GM21528 (cell line): ENCODE measurements around the gene RBMS1.
"Not testable (repeated sequence)": the region's sequence is repeated elsewhere in the genome, so short reads cannot be mapped to it uniquely, and the experiment has no call there.

Source experiments
- ATAC-seq: cut with Tn5 transposase; IDR thresholded peaks from one replicate; pipeline ENCODE4 v1.9.1; 2021; ENCODE audit warnings: mild to moderate bottlenecking, moderate library complexity; ENCODE audit not compliant: unreplicated experiment, low FRiP score

The RBMS1 gene

DNA sequence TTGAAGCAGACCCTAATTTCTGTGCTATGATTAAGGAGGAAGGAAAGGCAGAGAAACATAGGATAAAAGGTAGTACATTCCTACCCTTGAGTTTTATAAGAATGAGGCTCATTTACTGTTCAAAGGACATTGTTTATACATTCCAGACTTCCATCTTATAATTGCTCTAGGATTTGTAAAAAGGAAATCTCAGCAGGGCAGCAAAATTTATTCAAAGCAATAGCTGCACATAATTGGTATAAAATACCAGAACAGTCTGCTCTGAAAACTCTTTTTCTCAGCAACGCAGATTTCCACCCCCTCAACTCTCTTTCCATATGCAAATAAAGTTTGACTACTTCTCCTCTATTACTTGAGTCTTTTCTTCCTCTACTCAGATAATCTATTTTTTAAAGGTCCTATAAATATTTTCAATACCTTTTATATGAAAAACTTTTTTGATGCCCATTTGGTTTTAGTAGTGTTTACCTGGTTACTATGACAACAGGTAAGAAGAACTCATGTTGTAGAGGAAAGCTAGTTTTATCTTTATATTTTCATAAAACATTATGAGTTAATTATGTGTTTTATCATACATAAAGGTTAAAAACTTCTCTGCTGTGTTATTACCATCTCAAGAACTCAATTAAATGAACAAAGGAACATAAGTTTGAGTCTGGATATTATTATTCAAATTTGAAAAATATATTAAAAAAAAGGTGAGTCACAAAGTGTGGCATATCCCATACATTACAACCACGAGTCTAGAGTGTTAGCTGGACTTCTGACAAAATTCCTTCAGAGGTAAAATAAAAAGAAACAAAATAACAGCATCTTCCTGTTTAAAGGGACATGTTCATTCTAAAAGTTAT is 19.9 kb downstream of the RBMS1 start:
- ATAC-seq: no peak

DNA sequence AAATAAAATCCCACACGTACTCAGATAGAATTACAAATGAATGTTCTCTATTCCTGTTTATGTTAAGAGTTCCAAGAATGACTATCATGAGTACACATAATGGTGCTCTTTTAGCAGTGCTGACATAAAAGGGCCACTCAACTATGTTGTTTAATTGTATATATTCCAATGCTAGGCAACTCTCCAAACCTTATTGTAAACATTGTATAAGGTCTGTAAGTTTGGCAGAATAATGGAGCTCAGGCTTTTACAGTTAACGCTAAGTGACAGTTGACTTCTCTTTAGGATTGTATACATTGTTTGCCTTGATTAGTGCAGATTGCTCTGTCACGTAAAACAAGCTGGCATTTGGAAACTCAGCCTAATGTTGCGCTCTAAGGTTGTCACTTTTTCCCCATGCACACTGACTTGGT is 20.8 kb downstream of the RBMS1 start:
- no peak for ATAC-seq

DNA sequence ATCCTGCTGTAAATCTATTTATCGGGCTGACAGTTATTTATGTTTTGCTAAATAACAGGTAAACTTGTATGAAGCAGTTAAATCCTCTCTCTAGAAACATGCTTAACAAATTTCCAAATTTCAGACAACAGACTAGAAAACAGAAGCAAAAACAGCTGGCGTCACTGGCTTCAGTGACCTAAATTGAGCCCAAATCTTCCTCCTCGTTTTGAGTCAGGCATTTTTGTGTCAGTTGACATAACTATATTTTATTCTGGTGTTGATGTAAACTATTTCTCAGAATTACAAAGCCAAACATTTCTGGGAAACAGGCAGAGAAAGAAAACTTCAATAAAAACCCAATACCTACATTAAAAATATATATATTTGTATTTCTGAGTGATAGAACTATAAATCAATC is 21.7 kb downstream of the RBMS1 start:
- ATAC-seq: no peak

DNA sequence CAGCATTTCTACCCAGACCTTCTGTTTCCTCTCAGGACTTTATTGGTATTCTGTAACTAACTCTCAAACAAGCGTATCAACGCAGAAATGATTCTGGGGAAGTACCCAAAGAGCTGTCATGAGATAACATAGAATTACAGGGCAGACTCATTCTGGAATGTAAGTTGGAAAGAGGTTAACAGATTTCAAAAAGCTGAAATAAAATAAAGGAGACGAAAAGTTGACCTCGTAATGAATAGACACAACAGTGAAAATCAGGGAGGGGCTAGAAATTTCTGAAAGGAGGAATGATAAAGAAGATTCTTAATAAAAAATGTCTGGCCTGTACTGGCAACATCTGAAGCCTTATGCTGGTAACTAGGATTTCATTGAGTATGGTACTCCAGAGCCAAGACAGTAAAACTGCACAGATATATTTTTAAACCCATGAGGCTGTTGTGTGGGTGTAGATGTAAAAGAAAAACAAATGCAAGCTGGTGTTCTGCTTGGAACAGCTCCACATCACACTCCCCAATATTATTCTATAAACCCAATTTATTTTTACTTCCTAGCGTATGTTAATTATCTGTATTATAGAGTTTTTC is 23.9 kb downstream of the RBMS1 start:
- no peak for ATAC-seq

DNA sequence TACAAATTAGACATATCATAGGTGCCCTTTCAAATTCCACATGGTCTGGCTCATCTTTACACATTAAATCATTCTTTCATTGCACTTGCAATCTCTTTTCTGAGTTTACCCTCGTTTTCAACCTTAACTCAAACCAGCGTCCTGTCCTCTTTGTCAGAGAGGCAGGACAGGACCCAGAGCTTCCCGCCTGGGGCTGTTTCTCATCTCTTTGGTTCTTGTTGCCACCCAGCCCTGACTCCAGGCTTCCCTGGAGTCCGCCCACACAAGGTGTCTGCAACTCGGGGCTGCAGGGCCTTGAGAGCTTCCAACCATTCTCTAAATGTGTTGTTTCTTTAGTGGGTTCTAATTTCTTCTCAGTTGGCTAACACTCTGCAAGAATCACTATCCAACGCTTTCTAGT is 24.4 kb downstream of the RBMS1 start:
- ATAC-seq: no peak

DNA sequence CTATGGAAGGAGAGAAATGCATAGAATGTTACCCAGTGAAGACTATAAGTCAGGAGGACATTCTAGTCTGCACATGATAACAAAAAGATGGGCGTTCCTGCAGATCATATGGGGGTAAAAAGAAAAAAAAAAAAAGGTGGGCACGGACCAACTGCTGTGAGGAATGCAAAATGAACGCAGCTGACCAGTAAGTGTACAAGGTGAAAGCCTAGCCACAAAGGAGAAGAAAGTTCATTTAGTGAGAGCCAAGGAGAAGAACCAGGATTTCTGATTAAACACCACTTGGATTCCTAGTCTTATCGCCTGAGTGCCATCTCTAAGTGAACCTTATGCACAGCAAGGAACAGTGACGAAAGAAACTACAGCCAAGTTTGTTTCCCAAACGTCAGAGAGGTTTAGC is 26.5 kb downstream of the RBMS1 start:
- ATAC-seq: no peak

DNA sequence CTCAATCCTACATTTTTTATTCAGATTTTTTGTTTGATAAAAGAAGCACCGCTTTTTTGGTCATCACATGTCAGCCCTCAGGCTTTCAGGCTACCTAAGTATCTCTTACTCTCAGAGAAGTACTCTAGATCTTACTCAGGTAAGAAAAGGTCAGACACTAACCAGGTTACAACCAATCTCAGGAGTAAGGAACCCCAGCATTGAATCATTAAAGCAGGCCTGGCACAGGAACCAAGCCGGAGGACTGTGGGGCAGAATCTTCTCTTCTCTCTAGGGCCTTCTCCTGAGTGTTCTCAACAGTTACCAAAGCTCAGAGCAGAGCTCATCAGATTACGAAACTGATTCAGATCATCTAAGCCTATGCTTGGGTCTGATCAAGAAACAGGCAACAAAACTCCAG is 28.2 kb downstream of the RBMS1 start:
- ATAC-seq: no peak

DNA sequence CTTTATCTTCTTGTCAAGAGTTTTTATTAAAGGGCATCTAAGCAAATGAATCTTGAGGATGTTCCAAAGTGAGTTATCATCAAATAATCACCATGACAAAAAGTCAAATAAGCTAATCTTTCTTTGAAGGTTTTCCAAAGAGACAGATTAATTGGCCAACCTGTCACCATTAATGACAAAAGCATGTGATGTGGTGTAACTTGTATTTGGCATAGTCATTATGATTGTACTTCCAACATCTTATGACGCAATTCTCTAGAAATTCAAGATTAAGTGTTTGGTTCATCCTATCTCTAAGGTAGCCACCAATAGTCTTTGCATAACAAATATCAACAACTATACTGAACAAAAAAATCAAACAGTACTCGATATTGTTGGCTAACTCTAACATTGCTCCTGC is 28.6 kb downstream of the RBMS1 start:
- ATAC-seq: no peak

DNA sequence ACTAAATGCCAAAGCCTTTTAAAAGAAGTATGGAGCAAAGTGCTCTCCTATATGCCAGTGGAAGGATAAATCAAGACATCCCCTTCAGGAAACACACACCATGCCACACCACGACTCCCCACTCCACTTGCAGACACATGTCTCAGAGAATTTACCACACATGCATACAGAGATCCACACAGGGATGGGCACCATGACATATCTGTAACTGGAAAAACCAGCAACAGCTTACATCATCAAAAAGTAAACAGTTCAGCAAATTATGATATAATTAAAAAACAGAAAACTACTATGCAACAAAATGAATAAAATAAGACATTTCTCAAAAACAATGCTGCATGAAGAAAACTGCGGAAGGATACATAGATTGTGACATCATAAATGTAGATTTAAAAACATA is 29.6 kb downstream of the RBMS1 start:
- no peak for ATAC-seq

DNA sequence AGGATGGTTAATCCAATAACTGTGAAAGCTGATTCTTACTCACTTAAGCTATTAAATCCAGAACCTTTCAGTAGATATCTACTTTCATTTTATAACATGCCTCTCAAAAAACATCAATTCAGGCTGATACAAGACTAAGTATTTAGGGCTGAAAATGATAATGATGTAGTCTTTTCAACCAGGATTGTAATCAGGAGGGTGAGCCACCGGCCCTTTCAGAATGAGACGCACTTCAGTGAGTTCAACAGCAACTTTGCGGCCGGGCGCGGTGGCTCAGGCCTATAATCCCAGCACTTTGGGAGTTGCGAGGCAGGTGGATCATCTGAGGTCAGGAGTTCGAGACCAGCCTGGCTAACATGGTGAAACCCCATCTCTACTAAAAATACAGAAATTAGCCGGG is 30.4 kb downstream of the RBMS1 start:
- ATAC-seq: no peak

DNA sequence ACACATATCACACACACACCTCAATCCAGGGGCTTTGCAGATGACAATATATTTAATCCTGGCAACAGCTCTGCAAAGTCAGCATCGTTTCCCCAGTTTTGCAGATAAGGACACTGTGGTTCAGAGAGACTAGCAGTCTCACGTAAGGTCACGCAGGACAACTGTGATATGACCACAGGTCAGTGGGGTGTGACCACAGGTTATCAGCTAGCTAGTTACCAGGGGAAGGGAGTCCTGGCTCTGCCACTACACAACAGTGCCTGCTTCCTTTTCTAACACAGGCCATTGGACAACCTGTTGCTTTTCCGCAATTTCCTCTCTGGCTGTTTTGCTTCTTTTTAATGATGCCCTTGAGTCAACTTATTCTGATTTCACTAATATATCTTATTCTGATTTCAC is 33.3 kb downstream of the RBMS1 start:
- no peak for ATAC-seq

DNA sequence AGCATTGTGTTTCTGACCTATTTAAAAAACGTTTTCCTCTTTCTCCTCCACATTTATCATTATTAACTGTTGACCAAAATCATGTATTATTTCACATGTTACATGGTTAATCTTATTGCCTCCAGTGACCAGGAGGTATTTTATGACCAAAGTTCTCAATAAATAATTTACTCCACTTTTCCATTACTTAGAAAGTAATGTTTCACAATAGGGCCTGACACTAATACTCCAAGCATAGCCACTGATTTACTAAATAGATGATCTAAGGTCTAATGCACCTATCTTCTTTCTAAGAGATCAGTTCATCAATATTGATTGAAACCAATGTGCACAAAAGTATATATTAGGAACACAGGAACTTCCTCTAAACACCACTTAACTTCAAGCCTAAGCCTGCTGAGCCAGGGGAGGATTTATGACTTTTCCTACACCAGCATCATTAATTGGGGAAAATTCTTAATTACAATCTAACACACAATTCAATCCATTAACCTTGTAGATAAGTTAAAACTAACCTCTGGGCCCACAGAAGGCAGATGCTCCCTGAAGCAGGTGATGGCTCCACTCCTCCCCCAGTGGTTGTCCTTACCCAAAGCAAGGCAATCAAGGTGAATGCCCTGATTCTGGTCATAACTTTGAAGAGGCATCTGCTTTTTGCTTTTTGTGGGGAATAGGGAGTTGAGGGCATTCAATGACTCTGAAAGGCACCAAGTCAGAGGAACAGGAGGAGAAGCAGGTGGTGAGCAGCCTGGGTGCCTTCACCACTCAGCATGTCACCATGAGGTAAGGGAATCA is 33.9 kb downstream of the RBMS1 start:
- ATAC-seq: no peak

DNA sequence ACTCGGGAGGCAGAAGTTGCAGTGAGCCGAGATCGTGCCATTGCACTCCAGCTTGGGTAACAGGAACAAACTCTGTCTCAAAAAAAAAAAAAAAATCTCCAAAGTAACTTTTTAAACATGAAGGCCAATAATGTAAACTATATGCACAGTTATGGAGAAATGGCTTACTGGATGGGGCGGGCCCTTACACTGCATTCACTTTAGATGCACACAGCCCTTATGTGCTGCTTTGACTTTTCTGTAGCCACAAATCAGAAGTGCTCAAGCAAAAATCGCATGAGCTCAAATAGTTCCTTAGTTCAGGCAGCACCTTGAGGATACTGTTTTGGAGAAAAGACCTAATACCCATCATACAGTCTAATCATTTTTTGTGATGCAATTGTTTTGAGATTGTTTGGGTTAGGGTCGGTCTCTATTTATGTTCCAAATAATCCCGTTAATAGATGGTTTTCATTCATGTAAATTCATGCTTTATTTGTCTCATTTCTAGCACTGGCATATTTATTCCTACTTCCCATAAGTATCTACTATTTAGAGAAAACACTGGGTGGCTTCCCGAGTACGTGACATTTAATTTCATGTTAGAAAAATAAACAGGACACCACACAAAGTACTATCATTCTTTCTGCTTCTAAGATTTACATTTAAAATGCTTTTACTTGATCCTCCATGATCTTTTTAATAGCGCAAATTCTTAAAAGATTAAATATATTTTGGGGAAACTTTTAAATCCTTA is 34.7 kb downstream of the RBMS1 start:
- no peak for ATAC-seq

DNA sequence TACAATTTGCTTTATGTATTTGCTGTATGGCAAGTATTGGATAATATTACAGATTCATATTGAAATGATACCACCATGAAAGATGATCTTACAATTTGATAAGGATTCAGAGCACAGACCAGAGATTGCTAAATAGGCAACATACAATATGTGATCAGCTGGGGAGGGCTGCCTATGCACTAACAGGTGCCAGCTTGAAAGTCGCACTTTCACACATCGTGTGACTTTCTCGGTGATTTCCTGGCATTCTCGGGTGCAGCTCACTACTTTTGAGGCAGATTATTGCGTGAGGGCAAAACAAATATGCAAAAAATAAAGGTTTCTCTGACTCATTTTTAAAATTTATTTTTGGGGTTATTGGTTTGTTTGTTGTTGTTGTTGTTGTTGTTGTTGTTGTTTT is 36.0 kb downstream of the RBMS1 start:
- no peak for ATAC-seq

DNA sequence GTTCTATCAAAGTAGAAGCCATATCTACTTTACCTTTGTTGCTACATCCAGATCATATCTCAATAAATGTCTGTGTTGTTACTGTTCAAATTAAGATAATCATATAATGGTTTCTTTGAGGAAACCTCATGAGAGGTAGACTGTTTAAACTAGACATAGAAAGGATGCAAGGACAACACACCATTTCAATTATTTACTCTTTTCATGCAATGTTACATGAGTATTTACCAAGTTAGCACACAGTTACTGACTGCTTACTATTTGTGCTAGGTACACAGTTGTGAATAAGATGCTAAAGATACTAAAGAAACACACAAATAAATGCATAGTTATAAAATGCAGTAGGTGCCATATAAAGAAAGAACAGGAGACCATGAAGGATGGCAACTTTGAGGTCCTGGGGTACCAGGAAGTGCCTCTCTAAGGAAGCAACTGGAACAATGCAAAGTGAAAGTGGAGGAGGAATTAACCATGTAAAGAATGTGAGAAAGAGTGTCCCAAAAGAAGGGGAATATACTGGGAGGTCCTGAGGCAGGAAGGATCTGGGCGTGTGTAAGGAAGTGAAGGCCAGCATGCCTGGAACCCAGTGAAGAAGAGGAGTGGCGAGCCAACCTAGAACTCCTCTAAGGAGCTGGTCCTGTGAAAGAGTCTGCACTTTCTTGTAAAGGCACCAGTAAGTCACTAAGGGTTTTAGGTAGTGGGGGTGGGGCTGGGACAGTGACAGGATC is 39.4 kb downstream of the RBMS1 start:
- ATAC-seq: no peak

DNA sequence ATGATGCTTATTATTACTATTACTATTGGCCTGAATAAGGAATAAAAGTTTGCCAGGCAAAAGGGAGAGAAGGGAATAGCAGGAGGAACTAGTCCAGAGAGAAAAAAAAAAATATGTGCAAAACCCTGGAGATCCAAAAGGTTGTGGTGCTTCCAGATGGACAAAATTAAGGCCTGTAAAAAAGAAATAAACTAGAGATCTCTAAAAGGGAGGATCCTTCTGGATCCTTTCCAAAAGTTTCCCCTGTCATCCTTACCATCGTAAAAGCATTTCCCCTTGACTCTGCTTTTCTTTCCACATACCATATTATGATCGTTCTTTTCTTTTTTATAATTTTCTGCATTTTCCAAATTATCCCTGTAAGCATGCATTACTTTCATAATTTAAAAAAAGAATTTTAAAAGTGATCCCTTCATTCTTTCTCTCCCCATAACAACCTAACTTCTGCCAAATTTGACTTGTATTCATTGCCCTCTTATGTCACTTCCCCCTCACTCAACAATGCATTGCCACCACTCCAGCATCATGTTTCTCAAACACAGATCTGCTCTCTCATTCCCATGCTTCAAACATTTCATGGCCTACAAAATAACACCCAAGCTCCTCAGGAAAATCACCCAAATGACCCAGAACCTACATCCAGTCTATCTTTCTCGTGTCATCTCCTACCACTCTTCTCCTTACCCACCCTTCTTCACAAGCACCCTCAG is 40.3 kb downstream of the RBMS1 start:
- ATAC-seq: no peak

DNA sequence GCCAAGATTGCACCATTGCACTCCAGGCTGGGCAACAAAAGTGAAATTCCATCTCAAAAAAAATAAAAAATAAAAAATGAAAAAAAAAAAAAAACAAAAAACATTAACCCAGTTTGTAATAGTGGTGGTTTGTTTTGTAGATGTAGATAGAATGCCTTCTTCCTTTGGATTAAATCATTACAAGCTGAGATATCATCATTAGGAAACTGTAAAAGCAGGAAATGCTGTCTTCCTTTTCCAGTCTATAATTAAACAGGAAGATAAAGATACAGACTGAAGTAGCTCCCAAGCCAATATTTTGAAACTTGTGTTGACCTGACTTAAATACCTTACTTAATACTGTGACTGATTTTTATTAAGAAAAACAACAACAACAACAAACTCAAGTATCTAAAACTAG is 43.1 kb downstream of the RBMS1 start:
- ATAC-seq: no peak

DNA sequence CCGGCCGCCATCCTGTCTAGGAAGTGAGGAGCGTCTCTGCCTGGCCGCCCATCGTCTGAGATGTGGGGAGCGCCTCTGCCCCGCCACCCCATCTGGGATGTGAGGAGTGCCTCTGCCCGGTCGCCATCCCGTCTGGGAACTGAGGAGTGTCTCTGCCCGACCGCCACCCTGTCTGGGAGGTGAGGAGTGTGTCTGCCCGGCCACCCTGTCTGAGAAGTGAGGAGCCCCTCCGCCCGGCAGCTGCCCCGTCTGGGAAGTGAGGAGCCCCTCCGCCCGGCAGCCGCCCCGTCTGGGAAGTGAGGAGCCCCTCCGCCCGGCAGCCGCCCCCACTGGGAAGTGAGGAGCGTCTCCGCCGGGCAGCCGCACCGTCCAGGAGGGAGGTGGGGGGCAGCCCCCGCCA is 44.8 kb downstream of the RBMS1 start:
- ATAC-seq: not testable (repeated sequence)

DNA sequence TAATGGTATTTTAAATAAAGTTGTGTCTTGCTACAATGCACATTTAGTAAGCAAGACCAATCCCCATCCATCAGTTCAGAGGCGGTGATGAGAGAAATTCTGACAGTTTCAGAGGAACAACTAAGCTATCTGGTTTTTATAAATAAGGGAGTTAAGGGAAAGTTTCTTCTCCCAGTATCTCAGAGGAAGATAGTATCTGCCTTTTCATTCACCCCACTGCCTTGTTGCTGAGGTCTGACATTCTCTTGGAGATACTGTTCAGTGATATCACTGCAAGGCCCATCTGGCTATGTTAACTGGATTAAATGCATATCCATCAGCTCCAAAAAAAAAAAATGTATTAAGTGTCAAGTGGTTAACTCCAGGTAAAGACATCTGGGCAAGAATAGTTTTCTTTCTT is 47.9 kb downstream of the RBMS1 start:
- no peak for ATAC-seq

DNA sequence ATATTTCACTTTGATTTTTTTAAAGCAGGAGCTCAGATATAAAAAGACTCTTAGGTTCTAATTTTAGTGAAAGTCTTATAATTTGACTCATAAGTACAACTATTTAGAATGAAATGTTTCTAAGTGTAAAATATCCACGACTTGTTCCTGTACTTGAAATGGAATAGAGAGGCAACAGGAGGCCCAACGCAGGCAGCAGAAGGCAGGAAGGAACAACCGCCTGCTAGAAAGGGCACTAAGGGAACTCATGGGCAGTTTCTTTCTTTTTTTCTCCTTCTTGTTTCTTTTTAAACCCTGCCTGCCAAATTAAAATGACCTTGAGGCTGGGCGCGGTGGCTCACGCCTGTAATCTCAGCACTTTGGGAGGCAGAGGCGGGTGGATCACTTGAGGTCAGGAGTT is 51.0 kb downstream of the RBMS1 start:
- no peak for ATAC-seq
